GM12892 (cell line): ENCODE results near the gene KREMEN1.

Experiments
- POLR2A ChIP-seq: IDR thresholded peaks from 2 replicates; pipeline ENCODE4 v1.6.1; 2011; ENCODE audit warnings: low read depth, low read length, control low read depth
- POLR2AphosphoS5 ChIP-seq: IDR thresholded peaks from 2 replicates; pipeline ENCODE4 v1.6.1; 2011; ENCODE audit warnings: low read depth, low read length, control low read depth
- TAF1 ChIP-seq: IDR thresholded peaks from 2 replicates; pipeline ENCODE4 v1.6.1; 2011; ENCODE audit warnings: low read depth, mild to moderate bottlenecking, control low read depth, low read length, borderline replicate concordance

- no peak for TF ChIP-seq POLR2A
- no peak for TF ChIP-seq POLR2AphosphoS5
- no peak for TF ChIP-seq TAF1
Measured at GRCh38 chr22:29143941-29144785, 71.3 kb downstream of the KREMEN1 start.
